22Rv1 (cell line): ENCODE data around the gene LAMP1.

Source experiments
- H3K27ac ChIP-seq: fragments of 450-650 bp; 2 replicates; pipeline ENCODE4 v1.5.1; 2017
- ZFX ChIP-seq: fragments of 450-650 bp; IDR thresholded peaks from 2 replicates; pipeline ENCODE4 v1.6.1; 2017; ENCODE audit warnings: antibody characterized with exemption, borderline replicate concordance
- TF ChIP-seq, protein P1 (sequence below): fragments of 450-650 bp; IDR thresholded peaks from 2 replicates; pipeline ENCODE4 v1.5.1; 2017; ENCODE audit warnings: mild to moderate bottlenecking

The LAMP1 gene

DNA sequence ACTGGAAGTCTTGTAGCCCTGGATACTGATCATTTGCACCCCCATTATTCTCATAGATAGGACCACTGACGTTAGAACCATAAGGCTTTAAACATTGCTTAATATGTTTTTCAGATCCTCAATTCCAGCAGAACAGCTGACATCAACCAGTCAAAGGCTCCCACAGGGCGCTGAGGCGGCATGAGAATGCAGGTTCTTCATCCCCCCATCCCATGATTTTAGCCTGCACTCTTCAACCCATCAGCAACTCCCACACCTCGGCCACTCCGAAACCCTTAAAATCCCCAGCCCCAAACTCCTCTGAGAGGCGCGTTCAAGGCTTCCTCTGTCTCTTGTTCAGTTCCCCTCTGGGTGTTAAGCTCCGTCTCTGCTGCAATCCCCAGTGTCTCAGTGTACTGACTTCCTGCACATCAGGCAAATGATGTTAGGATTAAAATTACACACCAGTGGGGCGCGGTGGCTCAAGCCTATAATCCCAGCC lies 24.3 kb upstream of the LAMP1 start:
- no peak overlapping the region for H3K27ac ChIP-seq
- TF ChIP-seq, protein P1, sequence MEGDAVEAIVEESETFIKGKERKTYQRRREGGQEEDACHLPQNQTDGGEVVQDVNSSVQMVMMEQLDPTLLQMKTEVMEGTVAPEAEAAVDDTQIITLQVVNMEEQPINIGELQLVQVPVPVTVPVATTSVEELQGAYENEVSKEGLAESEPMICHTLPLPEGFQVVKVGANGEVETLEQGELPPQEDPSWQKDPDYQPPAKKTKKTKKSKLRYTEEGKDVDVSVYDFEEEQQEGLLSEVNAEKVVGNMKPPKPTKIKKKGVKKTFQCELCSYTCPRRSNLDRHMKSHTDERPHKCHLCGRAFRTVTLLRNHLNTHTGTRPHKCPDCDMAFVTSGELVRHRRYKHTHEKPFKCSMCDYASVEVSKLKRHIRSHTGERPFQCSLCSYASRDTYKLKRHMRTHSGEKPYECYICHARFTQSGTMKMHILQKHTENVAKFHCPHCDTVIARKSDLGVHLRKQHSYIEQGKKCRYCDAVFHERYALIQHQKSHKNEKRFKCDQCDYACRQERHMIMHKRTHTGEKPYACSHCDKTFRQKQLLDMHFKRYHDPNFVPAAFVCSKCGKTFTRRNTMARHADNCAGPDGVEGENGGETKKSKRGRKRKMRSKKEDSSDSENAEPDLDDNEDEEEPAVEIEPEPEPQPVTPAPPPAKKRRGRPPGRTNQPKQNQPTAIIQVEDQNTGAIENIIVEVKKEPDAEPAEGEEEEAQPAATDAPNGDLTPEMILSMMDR: no peak
- no peak for TF ChIP-seq ZFX

DNA sequence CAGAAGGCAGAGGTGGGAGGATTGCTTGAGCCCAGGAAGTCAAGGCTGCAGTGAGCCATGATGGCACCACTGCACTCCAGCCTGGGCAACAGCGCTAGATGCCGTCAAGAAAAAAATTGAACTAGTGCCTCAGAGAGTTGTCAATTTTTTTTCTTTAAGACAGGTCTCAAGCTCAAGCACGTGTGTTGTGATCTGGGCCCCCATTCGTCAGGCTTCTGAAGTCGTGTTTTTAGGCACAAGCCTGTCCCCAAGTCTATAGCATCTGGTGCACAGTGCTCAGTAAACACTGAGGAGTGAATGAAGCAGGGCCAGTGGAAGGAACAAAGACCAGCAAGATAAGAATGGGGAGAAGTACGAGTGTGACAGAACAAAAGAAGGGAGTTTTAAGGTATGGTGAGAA lies 23.7 kb upstream of the LAMP1 start:
- TF ChIP-seq ZFX: no peak
- TF ChIP-seq, protein P1: no peak
- no peak overlapping the region for H3K27ac ChIP-seq

DNA sequence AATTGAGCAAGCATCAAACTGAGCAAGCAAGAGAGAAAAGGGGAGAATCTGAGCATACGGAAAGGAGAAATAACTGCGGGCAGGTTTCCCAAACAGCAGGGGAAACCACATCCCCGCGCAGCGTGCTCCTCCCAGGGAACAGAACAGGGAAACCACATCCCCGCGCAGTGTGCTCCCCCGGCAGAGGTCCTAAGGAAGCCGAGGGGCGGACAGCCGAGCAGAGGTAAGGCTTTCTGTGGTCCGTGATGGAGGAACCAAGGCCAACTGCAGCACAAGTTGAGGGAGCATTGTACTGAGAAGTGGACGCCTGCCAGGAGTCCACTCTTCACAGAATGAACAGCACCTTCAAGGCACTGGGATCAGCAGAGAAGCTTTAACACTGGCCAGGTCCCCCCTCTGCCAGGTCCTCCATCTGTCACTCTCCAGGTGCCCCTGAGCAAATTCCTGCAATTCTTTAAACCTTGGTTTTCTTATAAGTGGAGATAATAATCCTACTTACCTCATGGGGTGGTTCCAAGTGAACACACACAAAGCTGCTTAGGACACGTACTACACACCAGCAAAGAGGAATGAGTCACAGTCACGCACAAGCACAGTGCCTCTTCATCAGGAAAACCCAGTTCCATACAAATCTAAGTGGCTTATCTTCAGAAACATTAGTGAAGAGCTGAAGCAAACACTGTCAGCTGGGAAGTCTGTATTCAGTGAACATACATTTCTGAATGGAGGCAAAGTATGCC lies 23.0 kb upstream of the LAMP1 start:
- no peak for TF ChIP-seq ZFX
- TF ChIP-seq, protein P1: no peak
- H3K27ac ChIP-seq: no peak overlapping the region

DNA sequence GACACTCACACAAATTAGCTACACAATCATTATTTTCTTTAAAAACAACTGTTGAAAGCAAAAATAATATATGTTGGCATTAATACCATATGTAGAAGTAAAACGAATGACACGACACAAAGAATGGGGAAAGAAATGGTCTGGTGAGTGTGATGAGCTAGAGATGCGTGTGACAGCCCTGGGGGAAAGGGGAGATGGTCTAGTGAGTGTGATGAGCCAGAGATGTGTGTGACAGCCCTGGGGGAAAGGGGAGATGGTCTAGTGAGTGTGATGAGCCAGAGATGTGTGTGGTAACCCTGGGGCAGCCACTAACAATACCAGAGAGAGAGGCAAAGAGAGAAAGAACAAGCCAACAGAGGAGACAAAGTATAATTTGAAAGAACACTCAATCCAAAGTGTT lies 22.3 kb upstream of the LAMP1 start:
- no peak for TF ChIP-seq ZFX
- TF ChIP-seq, protein P1: no peak
- no peak overlapping the region for H3K27ac ChIP-seq

DNA sequence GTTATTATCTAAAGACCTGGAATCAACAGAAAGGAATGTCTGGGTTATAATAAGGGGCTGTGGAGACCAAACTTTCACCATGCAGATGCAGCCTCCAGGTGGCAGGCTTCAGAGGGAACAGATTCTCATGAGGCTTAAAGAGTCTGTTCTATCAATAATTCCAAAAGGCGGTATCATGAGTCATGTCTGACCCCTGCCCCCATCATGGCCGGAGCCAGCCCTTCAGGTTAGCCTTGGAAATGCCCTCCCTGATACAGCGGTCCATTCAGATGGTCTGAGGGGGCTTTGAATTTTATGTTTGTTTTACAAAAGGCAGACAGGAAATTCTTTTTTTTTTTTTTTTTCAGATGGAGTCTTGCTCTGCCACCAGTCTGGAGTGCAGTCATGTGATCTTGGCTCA lies 21.7 kb upstream of the LAMP1 start:
- H3K27ac ChIP-seq: no peak overlapping the region

DNA sequence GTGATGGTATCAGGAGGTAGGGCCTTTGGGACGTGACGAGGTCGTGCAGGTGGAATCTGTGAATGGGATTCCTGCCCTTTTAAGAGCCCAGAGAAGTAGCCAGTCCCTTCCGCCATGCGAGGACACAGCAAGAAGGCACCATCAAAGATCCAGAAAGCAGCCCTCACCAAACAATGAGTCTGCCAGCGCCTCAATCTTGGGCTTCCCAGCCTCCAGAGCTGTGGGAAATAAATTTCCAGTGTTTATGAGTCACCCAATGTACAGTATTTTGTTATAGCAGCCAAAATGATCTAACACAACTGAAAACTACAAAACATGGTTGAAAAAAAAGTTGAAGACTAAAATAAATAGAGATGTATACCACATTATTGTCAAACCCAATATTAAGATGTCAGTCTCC lies 16.9 kb upstream of the LAMP1 start:
- TF ChIP-seq, protein P1: no peak
- no peak for TF ChIP-seq ZFX
- H3K27ac ChIP-seq: no peak overlapping the region

More for the DNA sequence above, 21.7 kb upstream of the LAMP1 start:
- TF ChIP-seq, protein P1: peak; percentile 69
- TF ChIP-seq ZFX: no peak

DNA sequence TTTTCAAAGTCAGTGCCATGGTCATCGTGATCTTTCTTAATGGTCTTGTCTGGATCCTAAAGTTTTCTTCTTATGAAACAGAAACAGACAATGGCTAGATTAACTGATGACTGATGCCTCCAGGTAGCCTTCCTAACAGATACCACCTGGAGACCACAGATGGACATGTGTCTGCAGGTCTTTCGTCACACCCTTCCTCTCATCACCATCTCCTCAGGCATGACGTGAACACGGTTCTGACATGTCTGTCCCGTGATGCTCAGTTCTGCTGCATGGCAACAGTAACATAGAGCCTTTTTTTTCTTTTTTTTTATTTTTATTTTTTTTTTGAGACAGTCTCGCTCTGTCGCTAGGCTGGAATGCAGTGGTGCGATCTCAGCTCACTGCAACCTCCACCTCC lies 13.1 kb upstream of the LAMP1 start:
- no peak overlapping the region for H3K27ac ChIP-seq
- TF ChIP-seq ZFX: no peak
- TF ChIP-seq, protein P1: no peak
